ENCODE measurements around the gene RPGRIP1. TPM values are rescaled to one million over a fixed set of nuclear protein-coding genes. Genes with fewer than 3 reads are reported as not detected.

RPGRIP1 gene
- polyA plus RNA-seq, 1 donor from 2014 or later, result not detected

DNA sequence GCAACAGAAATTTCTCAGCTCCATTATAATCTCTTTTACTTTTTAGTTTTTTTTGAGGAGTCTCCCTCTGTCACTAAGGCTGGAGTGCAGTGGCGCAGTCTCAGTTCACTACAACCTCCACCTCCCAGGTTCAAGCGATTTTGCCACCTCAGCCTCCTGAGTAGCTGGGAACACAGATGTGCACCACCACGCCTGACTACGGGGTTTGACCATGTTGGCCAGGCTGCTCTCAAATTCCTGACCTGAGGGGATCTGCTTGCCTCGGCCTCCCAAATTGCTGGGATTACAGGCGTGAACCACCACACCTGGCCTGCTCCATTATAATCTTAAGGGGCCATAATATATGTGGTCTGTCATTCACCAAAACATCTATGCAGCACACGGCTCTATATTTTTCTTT is 34.1 kb upstream of the RPGRIP1 start:
- Histone ChIP-seq H3K4me2 (ENCODE audit: low read length) (no peak overlapping the region), H3K27me3 (ENCODE audit: insufficient read depth, low read depth, low read length) (no peaks in the 10 kb centered on the region), H3K4me3 (ENCODE audit: low read length) (no peak overlapping the region), H3K27ac (ENCODE audit: low read length) (no peak overlapping the region), H2AFZ (ENCODE audit: low read depth, low read length) (no peak overlapping the region), H3K9me3 (ENCODE audit: low read length) (no peaks in the 10 kb centered on the region), H3K36me3 (ENCODE audit: insufficient read depth, low read length) (peaks cover 13% of the 10 kb centered on the region), H3F3A (ENCODE audit: insufficient read depth, low read length, poor library complexity, severe bottlenecking) (no peaks in the 10 kb centered on the region), H3K79me2 (replicated peaks; ENCODE audit: insufficient read depth, low read length) (peaks cover 91% of the 10 kb centered on the region), H3K9ac (ENCODE audit: low read length) (no peak overlapping the region), H3K9me2 (ENCODE audit: insufficient read depth, low read length) (no peaks in the 10 kb centered on the region), H4K20me1 (ENCODE audit: insufficient read depth) (peaks cover 28% of the 10 kb centered on the region)
- no peak for TF ChIP-seq EP300 (conservative IDR thresholded peaks at IDR 0.05; ENCODE audit: poor library complexity, severe bottlenecking)
- no peak for TF ChIP-seq EZH2 (IDR thresholded peaks at IDR 0.05; ENCODE audit: borderline replicate concordance, insufficient read depth, low read length, poor library complexity, severe bottlenecking)
- TF ChIP-seq POLR2AphosphoS5 (IDR thresholded peaks at IDR 0.05), result no peak

DNA sequence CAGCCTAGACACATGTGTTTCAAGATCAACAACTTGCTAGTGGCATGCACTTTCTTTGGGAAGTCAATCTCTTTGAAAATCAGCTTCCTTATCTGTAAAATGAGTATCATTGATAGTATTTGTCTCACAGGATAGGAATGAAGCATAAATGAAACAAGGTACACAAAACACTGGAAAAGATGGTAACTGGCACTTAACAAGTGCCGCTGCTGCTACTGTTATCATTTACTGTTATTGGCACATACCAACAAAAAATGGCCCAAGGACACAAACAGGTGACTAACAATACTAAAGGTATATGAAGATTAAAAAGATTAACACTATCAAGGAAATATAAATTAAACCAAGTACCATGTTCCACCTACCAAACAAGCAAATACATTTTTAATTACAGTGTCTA is 31.5 kb upstream of the RPGRIP1 start:
- Histone ChIP-seq H3F3A (ENCODE audit: insufficient read depth, low read length, poor library complexity, severe bottlenecking) (no peaks in the 10 kb centered on the region), H3K27ac (ENCODE audit: low read length) (no peak overlapping the region), H3K4me2 (ENCODE audit: low read length) (no peak overlapping the region), H3K9me3 (ENCODE audit: low read length) (no peaks in the 10 kb centered on the region), H3K9ac (ENCODE audit: low read length) (no peak overlapping the region), H3K9me2 (ENCODE audit: insufficient read depth, low read length) (no peaks in the 10 kb centered on the region), H2AFZ (ENCODE audit: low read depth, low read length) (no peak overlapping the region), H3K27me3 (ENCODE audit: insufficient read depth, low read depth, low read length) (no peaks in the 10 kb centered on the region), H3K4me3 (ENCODE audit: low read length) (no peak overlapping the region), H3K79me2 (replicated peaks; ENCODE audit: insufficient read depth, low read length) (peaks cover 89% of the 10 kb centered on the region), H4K20me1 (ENCODE audit: insufficient read depth) (peaks cover 23% of the 10 kb centered on the region), H3K36me3 (ENCODE audit: insufficient read depth, low read length) (peaks cover 13% of the 10 kb centered on the region)
- TF ChIP-seq, protein P1, sequence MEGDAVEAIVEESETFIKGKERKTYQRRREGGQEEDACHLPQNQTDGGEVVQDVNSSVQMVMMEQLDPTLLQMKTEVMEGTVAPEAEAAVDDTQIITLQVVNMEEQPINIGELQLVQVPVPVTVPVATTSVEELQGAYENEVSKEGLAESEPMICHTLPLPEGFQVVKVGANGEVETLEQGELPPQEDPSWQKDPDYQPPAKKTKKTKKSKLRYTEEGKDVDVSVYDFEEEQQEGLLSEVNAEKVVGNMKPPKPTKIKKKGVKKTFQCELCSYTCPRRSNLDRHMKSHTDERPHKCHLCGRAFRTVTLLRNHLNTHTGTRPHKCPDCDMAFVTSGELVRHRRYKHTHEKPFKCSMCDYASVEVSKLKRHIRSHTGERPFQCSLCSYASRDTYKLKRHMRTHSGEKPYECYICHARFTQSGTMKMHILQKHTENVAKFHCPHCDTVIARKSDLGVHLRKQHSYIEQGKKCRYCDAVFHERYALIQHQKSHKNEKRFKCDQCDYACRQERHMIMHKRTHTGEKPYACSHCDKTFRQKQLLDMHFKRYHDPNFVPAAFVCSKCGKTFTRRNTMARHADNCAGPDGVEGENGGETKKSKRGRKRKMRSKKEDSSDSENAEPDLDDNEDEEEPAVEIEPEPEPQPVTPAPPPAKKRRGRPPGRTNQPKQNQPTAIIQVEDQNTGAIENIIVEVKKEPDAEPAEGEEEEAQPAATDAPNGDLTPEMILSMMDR (IDR thresholded peaks at IDR 0.05; ENCODE audit: poor library complexity, severe bottlenecking), result no peak
- TF ChIP-seq, protein P2, sequence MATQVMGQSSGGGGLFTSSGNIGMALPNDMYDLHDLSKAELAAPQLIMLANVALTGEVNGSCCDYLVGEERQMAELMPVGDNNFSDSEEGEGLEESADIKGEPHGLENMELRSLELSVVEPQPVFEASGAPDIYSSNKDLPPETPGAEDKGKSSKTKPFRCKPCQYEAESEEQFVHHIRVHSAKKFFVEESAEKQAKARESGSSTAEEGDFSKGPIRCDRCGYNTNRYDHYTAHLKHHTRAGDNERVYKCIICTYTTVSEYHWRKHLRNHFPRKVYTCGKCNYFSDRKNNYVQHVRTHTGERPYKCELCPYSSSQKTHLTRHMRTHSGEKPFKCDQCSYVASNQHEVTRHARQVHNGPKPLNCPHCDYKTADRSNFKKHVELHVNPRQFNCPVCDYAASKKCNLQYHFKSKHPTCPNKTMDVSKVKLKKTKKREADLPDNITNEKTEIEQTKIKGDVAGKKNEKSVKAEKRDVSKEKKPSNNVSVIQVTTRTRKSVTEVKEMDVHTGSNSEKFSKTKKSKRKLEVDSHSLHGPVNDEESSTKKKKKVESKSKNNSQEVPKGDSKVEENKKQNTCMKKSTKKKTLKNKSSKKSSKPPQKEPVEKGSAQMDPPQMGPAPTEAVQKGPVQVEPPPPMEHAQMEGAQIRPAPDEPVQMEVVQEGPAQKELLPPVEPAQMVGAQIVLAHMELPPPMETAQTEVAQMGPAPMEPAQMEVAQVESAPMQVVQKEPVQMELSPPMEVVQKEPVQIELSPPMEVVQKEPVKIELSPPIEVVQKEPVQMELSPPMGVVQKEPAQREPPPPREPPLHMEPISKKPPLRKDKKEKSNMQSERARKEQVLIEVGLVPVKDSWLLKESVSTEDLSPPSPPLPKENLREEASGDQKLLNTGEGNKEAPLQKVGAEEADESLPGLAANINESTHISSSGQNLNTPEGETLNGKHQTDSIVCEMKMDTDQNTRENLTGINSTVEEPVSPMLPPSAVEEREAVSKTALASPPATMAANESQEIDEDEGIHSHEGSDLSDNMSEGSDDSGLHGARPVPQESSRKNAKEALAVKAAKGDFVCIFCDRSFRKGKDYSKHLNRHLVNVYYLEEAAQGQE (IDR thresholded peaks at IDR 0.05; ENCODE audit: borderline replicate concordance), result no peak
- no peak for TF ChIP-seq EP300 (conservative IDR thresholded peaks at IDR 0.05; ENCODE audit: poor library complexity, severe bottlenecking)
- no peak for TF ChIP-seq RAD21 (conservative IDR thresholded peaks at IDR 0.05)
- no peak for TF ChIP-seq POLR2AphosphoS5 (IDR thresholded peaks at IDR 0.05)
- no peak for TF ChIP-seq MXI1 (conservative IDR thresholded peaks at IDR 0.05; ENCODE audit: poor library complexity, severe bottlenecking)

DNA sequence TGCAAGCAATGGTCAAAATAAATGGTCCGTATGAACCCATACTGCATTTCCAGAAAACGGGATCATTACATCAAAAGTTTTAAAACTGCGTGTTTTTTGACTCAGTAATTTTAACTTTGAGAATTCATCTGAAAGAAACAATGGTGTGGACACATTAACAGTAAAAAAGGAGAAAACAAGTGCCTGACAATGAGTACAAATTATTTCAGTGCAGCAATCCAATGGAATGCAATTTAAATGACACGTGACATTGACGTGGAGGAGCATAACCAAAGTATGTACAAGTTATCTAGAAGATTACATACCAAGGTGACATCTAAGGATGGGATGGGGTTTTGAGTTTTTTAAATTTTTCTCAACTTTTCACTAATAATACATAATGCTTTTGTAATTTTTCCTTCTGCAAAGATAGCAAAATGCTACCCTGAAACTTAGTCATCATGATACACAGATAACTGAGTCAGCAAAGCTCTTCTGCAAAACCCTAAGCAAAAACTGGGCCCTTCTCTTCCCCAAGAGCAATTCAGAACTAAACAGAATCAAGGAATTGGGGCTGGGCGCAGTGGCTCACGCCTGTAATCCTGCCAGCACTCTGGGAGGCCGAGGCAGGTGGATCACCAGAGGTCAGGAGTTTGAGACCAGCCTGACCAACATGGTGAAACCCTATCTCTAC is 31.0 kb upstream of the RPGRIP1 start:
- H3K36me3 ChIP-seq (ENCODE audit: insufficient read depth, low read length), result peaks cover 13% of the 10 kb centered on the region
- peaks cover 20% of the 10 kb centered on the region for H4K20me1 ChIP-seq (ENCODE audit: insufficient read depth)

More for the DNA sequence above, 31.0 kb upstream of the RPGRIP1 start:
- no peak overlapping the region for H3K27ac ChIP-seq (ENCODE audit: low read length)
- H3K4me3 ChIP-seq (ENCODE audit: low read length), result no peak overlapping the region
- TF ChIP-seq RAD21 (conservative IDR thresholded peaks at IDR 0.05), result no peak
- no peak for TF ChIP-seq TAF1 (IDR thresholded peaks at IDR 0.05; ENCODE audit: low read depth)
- no peak for TF ChIP-seq EZH2 (IDR thresholded peaks at IDR 0.05; ENCODE audit: borderline replicate concordance, insufficient read depth, low read length, poor library complexity, severe bottlenecking)
- TF ChIP-seq, protein P2 (IDR thresholded peaks at IDR 0.05; ENCODE audit: borderline replicate concordance), result no peak
- TF ChIP-seq, protein P1 (IDR thresholded peaks at IDR 0.05; ENCODE audit: poor library complexity, severe bottlenecking), result no peak
- no peak for TF ChIP-seq MXI1 (conservative IDR thresholded peaks at IDR 0.05; ENCODE audit: poor library complexity, severe bottlenecking)
- TF ChIP-seq POLR2AphosphoS5 (IDR thresholded peaks at IDR 0.05), result no peak
- no peak for TF ChIP-seq SMC3 (conservative IDR thresholded peaks at IDR 0.05; ENCODE audit: poor library complexity)
- TF ChIP-seq EP300 (conservative IDR thresholded peaks at IDR 0.05; ENCODE audit: poor library complexity, severe bottlenecking), result no peak
- no peaks in the 10 kb centered on the region for H3K27me3 ChIP-seq (ENCODE audit: insufficient read depth, low read depth, low read length)
- H3K9ac ChIP-seq (ENCODE audit: low read length), result no peak overlapping the region
- H3K4me2 ChIP-seq (ENCODE audit: low read length), result no peak overlapping the region
- H3F3A ChIP-seq (ENCODE audit: insufficient read depth, low read length, poor library complexity, severe bottlenecking), result no peaks in the 10 kb centered on the region
- no peak overlapping the region for H2AFZ ChIP-seq (ENCODE audit: low read depth, low read length)
- no peaks in the 10 kb centered on the region for H3K9me3 ChIP-seq (ENCODE audit: low read length)
- H3K9me2 ChIP-seq (ENCODE audit: insufficient read depth, low read length), result no peaks in the 10 kb centered on the region
- H3K79me2 ChIP-seq (replicated peaks; ENCODE audit: insufficient read depth, low read length), result peaks cover 91% of the 10 kb centered on the region

Measured in neural cell (in vitro differentiated cells).